ENCODE measurements around the gene NOTUM.
"Not testable (repeated sequence)": the region's sequence is repeated elsewhere in the genome, so short reads cannot be mapped to it uniquely, and the experiment has no call there.

DNA sequence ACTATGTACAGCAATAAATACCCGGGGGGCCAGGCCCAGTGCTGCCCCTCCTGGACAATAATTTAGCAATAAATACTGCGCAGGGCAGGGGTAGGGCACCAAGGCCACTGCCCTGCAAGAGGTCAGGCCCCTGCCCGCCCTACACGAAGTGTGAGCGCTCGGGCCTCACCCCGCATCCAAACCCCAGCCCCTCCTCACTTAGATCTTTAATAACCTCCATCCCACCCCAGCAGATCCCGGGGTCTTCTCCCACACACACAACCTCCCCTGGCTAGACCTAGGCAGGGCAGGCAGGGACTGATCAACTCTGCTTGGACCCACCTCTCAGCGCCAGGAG, 42.7 kb downstream of the NOTUM start:
- TF ChIP-seq SUZ12 (IDR thresholded peaks at IDR 0.05; ENCODE audit: extremely low read depth, insufficient read depth, insufficient read length); YY1 (IDR thresholded peaks at IDR 0.05; ENCODE audit: insufficient read depth, insufficient read length); ZNF274 (IDR thresholded peaks at IDR 0.05; ENCODE audit: low read depth, low read length): not testable (repeated sequence)

Data from NT2/D1 (cell line).